ENCODE data around the gene HAUS6.
"Not testable (repeated sequence)": the region's sequence is repeated elsewhere in the genome, so short reads cannot be mapped to it uniquely, and the experiment has no call there.

HAUS6 gene

DNA sequence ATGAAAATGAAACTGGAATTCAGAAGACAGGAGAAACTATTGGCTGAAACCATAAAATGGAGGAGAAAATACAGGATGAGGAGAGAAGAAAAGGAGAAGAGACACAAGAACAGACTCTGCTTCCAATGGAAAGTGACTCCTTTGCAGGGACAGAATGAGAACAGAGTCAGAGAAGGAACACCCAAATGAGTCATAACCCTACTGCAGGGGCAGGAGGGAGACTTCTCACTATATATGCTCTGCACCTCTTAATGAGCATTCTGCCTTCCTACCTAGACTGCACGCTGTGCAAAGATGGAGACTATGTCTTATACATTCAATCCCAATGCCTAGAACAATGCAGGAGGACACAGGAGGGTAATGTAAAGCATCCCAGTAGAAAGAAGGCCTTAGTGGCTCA, 71.8 kb downstream of the HAUS6 start:
- no peak for DNase-seq

DNA sequence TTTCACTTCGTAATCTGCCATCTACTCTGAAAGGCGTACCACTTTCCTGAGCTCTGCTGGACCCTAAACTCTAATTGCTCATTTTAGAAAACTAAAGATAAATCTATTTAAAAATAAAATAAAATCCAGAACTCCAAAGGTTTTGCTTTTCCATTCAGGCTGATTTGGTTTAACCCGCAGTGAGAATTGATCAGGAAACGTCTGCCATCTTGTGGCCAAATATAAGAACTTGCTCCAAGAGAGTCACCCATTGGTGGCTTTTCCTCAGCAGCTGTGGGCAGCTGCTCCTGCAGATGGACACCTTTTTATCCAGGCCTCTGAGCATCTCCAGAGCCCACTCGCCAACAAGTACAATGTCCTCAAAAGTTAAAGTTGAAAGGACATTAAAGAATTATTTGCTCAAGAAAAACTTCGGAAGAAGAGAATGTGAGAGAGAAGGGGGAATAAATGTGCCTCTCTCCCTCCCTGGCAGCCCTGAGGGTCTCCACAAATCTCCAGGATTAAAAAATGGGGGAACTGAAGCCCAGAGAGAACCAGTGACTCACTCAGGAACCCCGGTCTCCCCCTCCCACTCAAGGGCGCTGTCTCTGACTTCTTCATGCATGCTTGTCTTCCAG, 73.8 kb downstream of the HAUS6 start:
- no peak for DNase-seq

DNA sequence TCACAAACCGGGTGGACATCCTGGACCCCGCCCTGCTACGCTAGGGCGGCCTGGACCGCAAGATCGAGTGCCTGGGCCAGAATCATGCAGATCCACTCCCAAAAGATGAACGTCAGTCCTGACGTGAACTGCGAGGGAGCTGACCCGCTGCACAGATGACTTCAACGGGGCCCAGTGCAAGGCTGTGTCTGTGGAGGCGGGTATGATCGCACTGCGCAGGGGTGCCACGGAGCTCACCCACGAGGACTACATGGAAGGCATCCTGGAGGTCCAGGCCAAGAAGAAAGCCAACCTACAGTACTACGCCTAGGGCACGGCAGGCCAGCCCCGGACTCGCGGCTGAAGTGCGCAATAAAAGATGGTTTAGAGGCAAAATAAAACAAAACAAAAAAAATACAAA, 74.9 kb downstream of the HAUS6 start:
- DNase-seq, result no peak

DNA sequence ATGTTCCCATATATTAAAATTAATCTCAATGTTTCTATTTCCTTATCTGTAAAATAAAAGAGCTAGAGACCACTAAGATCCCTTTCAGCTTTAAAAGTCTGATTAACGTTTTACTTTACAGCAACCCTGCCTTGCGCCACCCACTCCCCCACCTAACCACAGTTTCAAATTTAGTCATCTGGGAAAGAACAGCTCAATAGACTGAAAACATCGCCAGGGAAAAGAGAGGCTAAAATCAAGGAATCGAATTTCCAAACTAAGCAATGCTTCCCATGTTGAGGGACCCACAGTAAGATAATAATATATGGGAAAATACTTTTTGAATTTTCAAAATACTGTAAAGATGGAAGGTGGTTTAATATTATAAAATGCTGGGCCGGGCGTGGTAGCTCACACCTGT, 76.3 kb downstream of the HAUS6 start:
- DNase-seq, result no peak

DNA sequence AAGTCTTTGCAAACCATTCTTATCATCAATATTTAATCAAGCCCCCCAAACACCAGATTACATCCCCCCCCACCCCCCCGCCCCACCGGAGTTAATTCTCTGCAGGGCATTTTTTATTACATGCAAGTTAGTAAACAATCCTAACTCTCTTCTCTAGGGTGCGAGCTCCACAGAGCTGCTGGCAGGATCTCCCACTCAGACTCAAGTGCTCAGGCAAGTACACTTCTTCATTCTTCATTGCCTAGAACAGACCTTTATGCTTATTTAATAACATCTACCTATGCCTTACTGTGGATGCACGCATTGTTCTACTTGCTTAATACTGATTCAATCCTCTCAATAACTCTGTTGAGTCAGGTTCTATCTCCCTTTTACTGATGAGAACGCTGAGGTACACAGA, 79.6 kb downstream of the HAUS6 start:
- no peak for DNase-seq

DNA sequence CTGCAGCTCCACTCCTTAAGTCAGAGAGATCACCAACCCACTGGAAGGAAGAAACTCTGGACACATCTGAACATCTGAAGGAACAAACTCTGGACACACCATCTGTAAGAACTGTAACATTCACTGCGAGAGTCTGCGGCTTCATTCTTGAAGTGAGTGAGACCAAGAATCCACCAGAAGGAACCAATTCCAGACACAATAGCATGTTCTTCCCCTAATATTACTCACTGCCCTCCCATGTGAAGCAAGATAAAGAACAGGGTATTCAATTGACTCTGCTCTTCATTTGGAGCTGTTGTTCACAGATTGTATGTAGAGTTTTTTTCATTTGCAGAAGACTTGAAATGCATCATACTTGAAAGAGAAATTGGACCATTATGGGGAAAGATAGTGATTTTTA, 80.5 kb downstream of the HAUS6 start:
- no peak for DNase-seq

DNA sequence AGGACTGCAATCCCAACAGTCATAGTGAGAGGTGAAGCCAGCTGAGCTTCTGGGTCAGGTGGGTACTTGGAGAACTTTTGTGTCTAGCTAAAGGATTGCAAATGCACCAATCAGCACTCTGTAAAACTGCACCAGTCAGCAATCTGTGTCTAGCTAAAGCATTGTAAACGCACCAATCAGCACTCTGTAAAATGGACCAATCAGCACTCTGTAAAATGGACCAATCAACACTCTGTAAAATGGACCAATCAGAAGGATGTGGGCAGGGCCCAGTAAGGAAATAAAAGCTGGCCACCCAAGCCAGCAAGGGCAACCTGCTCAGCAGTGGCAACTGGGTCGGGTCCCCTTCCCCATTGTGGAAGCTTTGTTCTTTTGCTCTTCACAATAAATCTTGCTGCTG, 81.1 kb downstream of the HAUS6 start:
- DNase-seq, result not testable (repeated sequence)

DNA sequence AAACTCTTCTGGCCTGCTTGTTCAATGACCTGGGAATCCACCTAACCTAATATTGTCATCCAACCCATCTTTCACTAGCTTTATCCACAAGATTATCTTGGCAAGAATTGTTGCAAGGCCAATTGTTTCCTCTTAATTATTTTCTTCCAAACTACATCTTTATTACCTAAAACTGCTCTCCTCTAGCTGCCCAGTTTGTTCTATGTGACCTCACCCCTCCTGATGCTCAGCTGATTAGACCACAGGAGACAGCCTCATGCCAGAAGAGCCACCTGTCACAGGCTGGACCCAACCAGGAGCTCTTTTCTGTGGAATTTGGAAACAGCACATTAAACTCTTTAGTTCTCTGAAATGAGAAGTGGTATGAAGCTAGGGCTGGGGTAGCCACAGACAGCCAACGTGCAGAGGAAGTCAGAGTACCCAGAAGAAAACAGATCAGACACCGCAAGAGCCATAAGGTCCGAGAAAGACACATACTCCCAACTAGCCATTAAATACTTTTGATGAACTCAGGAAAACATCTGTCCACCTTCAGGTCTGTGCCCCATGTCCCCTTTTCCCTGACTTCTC, 81.7 kb downstream of the HAUS6 start:
- no peak for DNase-seq

DNA sequence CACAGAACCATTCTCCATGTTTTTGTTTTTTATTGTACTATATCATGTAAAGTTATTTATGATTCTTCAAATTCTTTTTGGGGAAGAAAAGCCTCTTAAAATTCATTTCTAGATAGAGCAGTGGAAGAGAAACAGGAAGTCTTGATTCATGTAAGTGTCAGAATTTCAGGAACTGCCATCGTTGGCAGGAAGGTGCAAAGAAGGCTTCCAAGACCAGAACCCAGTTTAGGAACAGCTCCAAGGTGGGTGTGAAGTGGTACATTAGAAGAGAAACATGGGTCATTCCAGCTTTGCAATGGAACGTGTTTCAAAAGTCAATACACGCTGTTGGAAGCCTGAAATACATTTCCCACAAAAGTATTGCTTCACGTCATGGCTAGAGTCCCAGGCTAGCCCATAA, 84.5 kb downstream of the HAUS6 start:
- DNase-seq, result no peak

DNA sequence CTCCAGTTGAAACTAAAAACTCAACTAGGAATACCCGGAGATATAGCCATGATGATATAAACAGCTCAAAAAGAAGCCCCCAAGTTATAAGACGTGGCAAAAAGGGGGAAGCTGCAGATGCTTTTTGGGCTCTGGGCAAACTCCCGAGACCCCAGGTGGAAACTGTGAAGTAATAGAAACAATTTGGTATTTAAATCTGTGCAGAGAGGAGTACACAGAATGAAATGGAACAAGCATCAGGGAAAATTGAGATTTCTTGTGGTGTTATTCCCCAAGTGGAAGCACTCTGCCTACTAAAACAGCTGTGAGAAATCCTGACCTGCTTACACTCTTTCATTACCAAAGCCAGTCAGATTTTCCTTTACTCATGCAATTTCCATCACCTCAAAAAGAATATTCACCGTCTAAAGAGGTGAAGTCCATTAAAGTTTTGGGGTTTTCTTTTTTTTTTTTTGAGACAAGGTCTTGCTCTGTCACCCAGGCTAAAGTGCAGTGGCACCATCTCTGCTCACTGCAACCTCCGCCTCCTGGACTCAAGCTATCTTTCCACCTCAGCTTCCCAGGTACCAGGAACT, 93.2 kb downstream of the HAUS6 start:
- no peak for DNase-seq
